Endothelial cell of umbilical vein (primary cell): Measurements from ENCODE around the gene CGNL1. TPM values are rescaled to one million over a fixed set of nuclear protein-coding genes. Genes with fewer than 3 reads are reported as not detected.

Experiments
- BruUV-seq: library from RNA; stranded (reverse); fragments of 400-500 nt; replicated peaks from 2 replicates; lab custom pipeline; 2021; lab: Mats Ljungman, UMichigan
- CTCF ChIA-PET: fragments of 300-600, 350-600 bp; sonication (Branson Sonifier 250); formaldehyde crosslinking; loops from one replicate; lab custom pipeline; 2021; ENCODE audit warnings: antibody characterized with exemption, inconsistent platforms; lab: Charles Lee
- POLR2A ChIA-PET: fragments of 300-600, 350-600 bp; sonication (Branson Sonifier 250); formaldehyde crosslinking; loops from one replicate; lab custom pipeline; 2021; ENCODE audit warnings: antibody characterized with exemption, inconsistent platforms; lab: Charles Lee
- DNase-seq: peaks from one replicate; pipeline ENCODE4 v3.0.0-alpha.2; 2011; ENCODE audit warnings: low read depth, low spot score
- FAIRE-seq: peaks from 2 replicates; lab custom pipeline; 2011; peaks lifted over from hg19 to GRCh38; lab: Jason Lieb, UNC
- H2AFZ ChIP-seq: 2 replicates; pipeline ENCODE4 v1.6.0; 2012; ENCODE audit warnings: low read depth, low read length, control low read depth, inconsistent platforms
- H3K27ac ChIP-seq: 2 replicates; pipeline ENCODE4 v1.5.1; 2011; ENCODE audit warnings: low read depth, mild to moderate bottlenecking, control low read depth, low read length, moderate library complexity; ENCODE audit not compliant: insufficient read depth
- H3K27me3 ChIP-seq, 2 experiments: 2 replicates each; pipeline versions ENCODE4 v1.6.0 to v1.6.1; 2011; ENCODE audit warnings: low read length in 2 of 2, mixed read lengths in 1 of 2; ENCODE audit not compliant: control insufficient read depth in 2 of 2, insufficient read depth in 2 of 2
- H3K36me3 ChIP-seq, 2 experiments: 2 replicates in 1 of 2; 3 replicates in 1 of 2; pipeline ENCODE4 v1.5.1; 2011; ENCODE audit warnings: low read length in 2 of 2, mild to moderate bottlenecking in 1 of 2, moderate library complexity in 1 of 2; ENCODE audit not compliant: control insufficient read depth in 2 of 2, insufficient read depth in 2 of 2; ENCODE audit errors: extremely low read depth in 1 of 2
- H3K4me1 ChIP-seq: 3 replicates; pipeline ENCODE4 v1.5.1; 2011; ENCODE audit warnings: mild to moderate bottlenecking, low read length; ENCODE audit not compliant: control insufficient read depth, insufficient read depth; ENCODE audit errors: extremely low read depth
- H3K4me2 ChIP-seq: 2 replicates; pipeline ENCODE4 v1.6.1; 2011; ENCODE audit warnings: low read length, control low read depth, mixed read lengths; ENCODE audit not compliant: insufficient read depth
- H3K4me3 ChIP-seq, 3 experiments: fragments of 200-600 bp in 1 of 3; sonication (generic), shearing (Covaris generic) in 1 of 3; replicated peaks in 1 of 3; 2 replicates each; pipeline ENCODE4 v1.5.1; 2011 to 2016; ENCODE audit warnings: control low read depth in 3 of 3, low read length in 3 of 3, mild to moderate bottlenecking in 2 of 3, inconsistent platforms in 1 of 3, low read depth in 1 of 3, moderate library complexity in 1 of 3; ENCODE audit not compliant: insufficient read depth in 1 of 3
- H3K79me2 ChIP-seq: 2 replicates; pipeline ENCODE4 v1.6.0; 2012; ENCODE audit warnings: low read length, inconsistent platforms; ENCODE audit not compliant: control insufficient read depth, insufficient read depth
- H3K9ac ChIP-seq: replicated peaks from 2 replicates; pipeline ENCODE3; 2011; ENCODE audit warnings: low read length, control low read depth; ENCODE audit not compliant: insufficient read depth; ENCODE audit errors: extremely low read depth
- H3K9me1 ChIP-seq: replicated peaks from 3 replicates; pipeline ENCODE4 v1.6.0; 2011; ENCODE audit warnings: mild to moderate bottlenecking, low read length; ENCODE audit not compliant: control insufficient read depth, insufficient read depth; ENCODE audit errors: extremely low read depth
- H3K9me3 ChIP-seq: replicated peaks from 2 replicates; pipeline ENCODE4 v1.5.1; 2012; ENCODE audit warnings: low read length, inconsistent platforms; ENCODE audit not compliant: control insufficient read depth, insufficient read depth
- H4K20me1 ChIP-seq: replicated peaks from 2 replicates; pipeline ENCODE3; 2011; ENCODE audit warnings: mild to moderate bottlenecking, low read length; ENCODE audit not compliant: control insufficient read depth, insufficient read depth; ENCODE audit errors: extremely low read depth
- EZH2 ChIP-seq: IDR thresholded peaks from 2 replicates; pipeline ENCODE4 v1.6.1; 2012; ENCODE audit warnings: borderline replicate concordance, low read depth, mild to moderate bottlenecking, moderate library complexity, low read length, inconsistent platforms; ENCODE audit not compliant: severe bottlenecking
- GATA2 ChIP-seq: IDR thresholded peaks from 2 replicates; pipeline ENCODE4 v1.7.0; 2011; ENCODE audit warnings: low read depth, mild to moderate bottlenecking, moderate library complexity, mixed read lengths, low read length; ENCODE audit not compliant: insufficient read length, insufficient read depth
- JUN ChIP-seq: IDR thresholded peaks from 2 replicates; pipeline ENCODE4 v1.6.1; 2011; ENCODE audit warnings: borderline replicate concordance, low read depth; ENCODE audit not compliant: insufficient read length, insufficient read depth
- MYC ChIP-seq: IDR thresholded peaks from one replicate; pipeline ENCODE4 v1.6.1; 2011; ENCODE audit warnings: mild to moderate bottlenecking, low read depth, low read length
- dilution Hi-C: fragments of 300-500 bp; cut with MboI; formaldehyde crosslinking; loops from one replicate; pipeline ENCODE4 v1.15.0; 2019; ENCODE audit warnings: low sequenced_read_pairs; ENCODE audit not compliant: extremely low pct_ligation_motif_present
- intact Hi-C: fragments of 100-400 bp; cut with micrococcal nuclease; formaldehyde crosslinking; loops from one replicate; pipeline ENCODE4 v1.10.0; 2022
- polyA plus RNA-seq, 4 experiments: library from polyadenylated mRNA; depleted of rRNA in 3 of 4; stranded (reverse) in 3 of 4; unstranded in 1 of 4; fragments of >200 nt; gene quantifications; 2 replicates each; pipeline versions ENCODE4 v1.2.1 to v1.2.3, GENCODE V29; 2011 to 2012; ENCODE audit warnings: missing spikeins in 1 of 4
- total RNA-seq: library from RNA; stranded (reverse); gene quantifications from 2 replicates; pipeline ENCODE4 v1.2.3, GENCODE V29; 2021
- TF ChIP-seq, protein P1 (sequence below), 2 donors: IDR thresholded peaks; 1 replicate in 1 of 2; 2 replicates in 1 of 2; pipeline ENCODE4 v1.5.1; 2011; ENCODE audit warnings: low read length in 2 of 2, mild to moderate bottlenecking in 2 of 2, moderate library complexity in 2 of 2, control low read depth in 1 of 2, inconsistent platforms in 1 of 2, low read depth in 1 of 2; ENCODE audit not compliant: insufficient read depth in 1 of 2; ENCODE audit errors: extremely low read depth in 1 of 2
- TF ChIP-seq, protein P2 (sequence below): IDR thresholded peaks from 2 replicates; pipeline ENCODE4 v1.6.1; 2011; ENCODE audit not compliant: insufficient read depth, insufficient read length

Gene CGNL1
- total and polyA plus RNA-seq, 2 donors (not counting 3 experiments of a cell fraction or from before 2014, with no cell fraction given), result 6.9 to 27.1 TPM

DNA sequence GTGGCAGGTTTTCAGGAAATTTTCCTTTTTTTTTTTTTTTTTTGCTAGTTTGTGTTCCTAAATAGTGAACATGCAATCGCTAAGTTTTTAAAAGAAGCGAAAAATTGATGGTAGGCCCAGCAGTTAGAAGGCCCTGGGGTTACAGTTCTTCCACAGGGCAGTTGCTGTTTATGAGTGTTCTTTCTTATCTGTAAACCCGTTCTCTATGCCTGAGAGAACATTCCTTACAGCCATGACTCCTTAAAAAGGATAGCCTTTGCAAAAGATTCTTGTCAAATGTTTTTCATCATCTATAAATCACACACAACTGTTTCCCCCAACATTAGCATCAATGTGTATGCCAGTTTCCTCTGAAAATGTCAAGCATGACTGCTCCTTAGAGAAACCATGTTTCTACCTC, 191.6 kb downstream of the CGNL1 start:
- Histone ChIP-seq H3K79me2 (no peaks in the 10 kb centered on the region), H3K36me3 (no peaks in the 10 kb centered on the region), H3K9ac (no peak overlapping the region), H3K9me3 (no peaks in the 10 kb centered on the region), H3K4me2 (no peak overlapping the region), H4K20me1 (no peaks in the 10 kb centered on the region), H3K4me1 (peaks cover 16% of the 10 kb centered on the region), H3K27me3 (no peaks in the 10 kb centered on the region), H3K4me3 (no peak overlapping the region), H3K27ac (no peak overlapping the region), H3K9me1 (no peaks in the 10 kb centered on the region), H2AFZ (no peak overlapping the region)
- intact Hi-C loops (no loop called here), dilution Hi-C loops (no loop called here)
- TF ChIP-seq, protein P1, sequence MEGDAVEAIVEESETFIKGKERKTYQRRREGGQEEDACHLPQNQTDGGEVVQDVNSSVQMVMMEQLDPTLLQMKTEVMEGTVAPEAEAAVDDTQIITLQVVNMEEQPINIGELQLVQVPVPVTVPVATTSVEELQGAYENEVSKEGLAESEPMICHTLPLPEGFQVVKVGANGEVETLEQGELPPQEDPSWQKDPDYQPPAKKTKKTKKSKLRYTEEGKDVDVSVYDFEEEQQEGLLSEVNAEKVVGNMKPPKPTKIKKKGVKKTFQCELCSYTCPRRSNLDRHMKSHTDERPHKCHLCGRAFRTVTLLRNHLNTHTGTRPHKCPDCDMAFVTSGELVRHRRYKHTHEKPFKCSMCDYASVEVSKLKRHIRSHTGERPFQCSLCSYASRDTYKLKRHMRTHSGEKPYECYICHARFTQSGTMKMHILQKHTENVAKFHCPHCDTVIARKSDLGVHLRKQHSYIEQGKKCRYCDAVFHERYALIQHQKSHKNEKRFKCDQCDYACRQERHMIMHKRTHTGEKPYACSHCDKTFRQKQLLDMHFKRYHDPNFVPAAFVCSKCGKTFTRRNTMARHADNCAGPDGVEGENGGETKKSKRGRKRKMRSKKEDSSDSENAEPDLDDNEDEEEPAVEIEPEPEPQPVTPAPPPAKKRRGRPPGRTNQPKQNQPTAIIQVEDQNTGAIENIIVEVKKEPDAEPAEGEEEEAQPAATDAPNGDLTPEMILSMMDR (IDR thresholded peaks at IDR 0.05; ENCODE audit: extremely low read depth in 1 of 2, insufficient read depth in 1 of 2, low read depth in 1 of 2, low read length in 2 of 2), result no peak
- FAIRE-seq (no peak), DNase-seq (no peak)
- ChIA-PET POLR2A (no interaction called here), CTCF (no interaction called here)
- BruUV-seq, result no TSS peak

DNA sequence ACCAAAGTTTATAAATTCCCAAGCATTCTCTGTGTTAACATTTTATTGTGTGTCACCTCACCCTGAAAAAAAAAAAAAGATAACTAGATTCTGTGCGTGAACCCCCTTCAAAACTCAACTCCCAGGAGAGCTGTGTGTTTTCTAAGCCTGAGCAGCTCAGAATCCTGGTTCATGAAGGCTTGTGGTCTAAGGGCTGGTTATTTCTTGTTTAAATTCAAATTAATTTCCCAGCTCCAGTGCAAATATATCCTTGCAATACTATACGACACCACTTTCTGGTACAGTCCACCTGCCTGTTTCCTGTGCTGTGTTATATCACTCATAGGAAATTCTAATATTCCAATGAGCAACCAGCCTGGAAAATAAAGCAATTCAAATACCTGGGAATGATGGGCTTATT, 192.0 kb downstream of the CGNL1 start:
- CTCF ChIA-PET, result no interaction called here
- no peak for FAIRE-seq
- dilution Hi-C loops, result no loop called here

More for the DNA sequence above, 192.0 kb downstream of the CGNL1 start:
- no peak overlapping the region for H3K9ac ChIP-seq
- H3K27ac ChIP-seq, result no peak overlapping the region
- TF ChIP-seq MYC, result no peak
- no peak for TF ChIP-seq EZH2
- TF ChIP-seq GATA2, result no peak
- no peak for TF ChIP-seq JUN
- TF ChIP-seq, protein P2, sequence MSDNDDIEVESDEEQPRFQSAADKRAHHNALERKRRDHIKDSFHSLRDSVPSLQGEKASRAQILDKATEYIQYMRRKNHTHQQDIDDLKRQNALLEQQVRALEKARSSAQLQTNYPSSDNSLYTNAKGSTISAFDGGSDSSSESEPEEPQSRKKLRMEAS, result no peak
- H3K4me2 ChIP-seq, result no peak overlapping the region
- no peaks in the 10 kb centered on the region for H3K36me3 ChIP-seq
- H4K20me1 ChIP-seq, result no peaks in the 10 kb centered on the region
- H3K9me3 ChIP-seq, result no peaks in the 10 kb centered on the region
- no peaks in the 10 kb centered on the region for H3K27me3 ChIP-seq
- no peak for DNase-seq
- BruUV-seq, result no TSS peak
- no peaks in the 10 kb centered on the region for H3K9me1 ChIP-seq
- peaks cover 16% of the 10 kb centered on the region for H3K4me1 ChIP-seq
- POLR2A ChIA-PET, result no interaction called here
- no peak overlapping the region for H3K4me3 ChIP-seq
- H3K79me2 ChIP-seq, result no peaks in the 10 kb centered on the region
- no peak overlapping the region for H2AFZ ChIP-seq
- intact Hi-C loops, result no loop called here
